Mesothelial cell of epicardium (in vitro differentiated cells): ENCODE data around the gene CHST11. TPM values are rescaled to one million over a fixed set of nuclear protein-coding genes. Genes with fewer than 3 reads are reported as not detected.

Source experiments
- DNase-seq, 2 experiments: peaks; one replicate each; pipeline ENCODE4 v3.0.0; 2021; ENCODE audit warnings: low spot score in 2 of 2; ENCODE audit not compliant: unreplicated experiment in 2 of 2
- H3K27ac Mint-ChIP-seq: 2 replicates; pipeline ENCODE4 v1.8.0; 2021; ENCODE audit warnings: mixed read lengths
- H3K27me3 Mint-ChIP-seq: 2 replicates; pipeline ENCODE4 v1.8.0; 2021; ENCODE audit warnings: low read depth, mixed read lengths
- H3K36me3 Mint-ChIP-seq: 2 replicates; pipeline ENCODE4 v1.8.0; 2021; ENCODE audit warnings: mixed read lengths
- H3K4me1 Mint-ChIP-seq: 2 replicates; pipeline ENCODE4 v1.8.0; 2021; ENCODE audit warnings: mixed read lengths
- H3K4me3 Mint-ChIP-seq: 2 replicates; pipeline ENCODE4 v1.8.0; 2021; ENCODE audit warnings: mild to moderate bottlenecking, moderate library complexity, mixed read lengths
- H3K9me3 Mint-ChIP-seq: 2 replicates; pipeline ENCODE4 v1.8.0; 2021; ENCODE audit warnings: mixed read lengths
- CTCF ChIP-seq: fragments of 200-600 bp; sonication (generic); IDR thresholded peaks from one replicate; pipeline ENCODE4 v1.5.0; 2021; ENCODE audit warnings: antibody characterized with exemption; ENCODE audit not compliant: unreplicated experiment
- total RNA-seq: library from RNA; stranded (reverse); gene quantifications from 3 replicates; pipeline ENCODE4 v1.2.1, GENCODE V29; 2021

CHST11 gene
- total RNA-seq, 1 donor from 2014 or later: 15.0 TPM

DNA sequence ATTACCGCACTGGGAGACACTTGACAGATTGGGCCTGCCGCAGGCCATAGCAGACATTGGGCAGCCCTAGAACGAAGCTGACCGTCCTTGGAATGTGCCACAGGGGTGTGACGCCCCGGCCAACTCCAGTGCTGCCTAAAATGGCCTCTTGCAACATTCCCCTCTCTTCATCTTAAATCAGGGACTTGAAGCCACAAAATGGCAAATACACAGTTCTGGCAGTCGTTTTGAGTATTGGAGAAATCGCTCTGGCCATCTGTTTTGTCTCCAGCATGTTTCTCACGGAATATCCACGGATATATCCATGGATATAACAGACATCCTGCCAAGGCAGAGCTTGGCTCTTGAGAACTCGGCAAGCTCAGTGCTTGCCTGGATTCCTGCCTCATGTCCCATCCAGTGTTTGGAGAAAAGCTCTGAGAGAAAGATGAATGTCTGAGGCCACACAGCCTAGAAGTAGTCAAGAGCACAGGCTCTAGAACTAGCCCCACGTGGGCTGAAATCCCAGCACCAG is 158.4 kb downstream of the CHST11 start:
- Mint-ChIP-seq H3K9me3 (peaks cover 3% of the 10 kb centered on the region), H3K4me1 (peaks cover 5% of the 10 kb centered on the region), H3K27me3 (peaks cover 64% of the 10 kb centered on the region), H3K4me3 (no peak overlapping the region), H3K36me3 (peaks cover 1% of the 10 kb centered on the region), H3K27ac (no peak overlapping the region)
- TF ChIP-seq CTCF: no peak
- DNase-seq: no peak

- Mint-ChIP-seq H3K4me1 (peaks cover 12% of the 10 kb centered on the region), H3K36me3 (no peaks in the 10 kb centered on the region), H3K27me3 (peaks cover 74% of the 10 kb centered on the region), H3K27ac (no peak overlapping the region), H3K4me3 (no peak overlapping the region), H3K9me3 (no peaks in the 10 kb centered on the region)
- no peak for DNase-seq
- no peak for TF ChIP-seq CTCF
Measured at GRCh38 chr12:104618691-104619090, 161.9 kb downstream of the CHST11 start.

DNA sequence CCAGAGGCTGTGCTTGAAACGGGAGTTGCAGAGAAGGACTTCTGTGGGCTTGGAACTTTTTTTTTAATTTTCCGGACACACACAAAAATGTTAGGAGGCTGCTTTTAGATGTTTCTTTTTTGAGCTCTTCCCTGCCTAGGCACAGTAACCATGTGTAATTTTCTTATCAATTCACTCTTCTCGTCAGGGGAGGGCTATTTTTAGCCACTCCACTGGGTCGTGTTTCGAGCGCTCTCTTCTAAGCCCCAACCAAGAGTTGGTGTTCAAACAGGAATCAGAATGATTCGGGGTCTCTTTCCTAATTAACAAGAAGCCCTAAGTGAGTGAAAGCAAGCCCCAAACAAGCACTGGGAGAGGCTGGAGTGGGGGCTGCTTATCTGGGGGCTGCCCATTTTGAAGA is 162.6 kb downstream of the CHST11 start:
- DNase-seq: no peak
- TF ChIP-seq CTCF: no peak
- Mint-ChIP-seq H3K27ac (no peak overlapping the region), H3K4me1 (peaks cover 18% of the 10 kb centered on the region), H3K27me3 (peaks cover 80% of the 10 kb centered on the region), H3K9me3 (no peaks in the 10 kb centered on the region), H3K36me3 (no peaks in the 10 kb centered on the region), H3K4me3 (no peak overlapping the region)

DNA sequence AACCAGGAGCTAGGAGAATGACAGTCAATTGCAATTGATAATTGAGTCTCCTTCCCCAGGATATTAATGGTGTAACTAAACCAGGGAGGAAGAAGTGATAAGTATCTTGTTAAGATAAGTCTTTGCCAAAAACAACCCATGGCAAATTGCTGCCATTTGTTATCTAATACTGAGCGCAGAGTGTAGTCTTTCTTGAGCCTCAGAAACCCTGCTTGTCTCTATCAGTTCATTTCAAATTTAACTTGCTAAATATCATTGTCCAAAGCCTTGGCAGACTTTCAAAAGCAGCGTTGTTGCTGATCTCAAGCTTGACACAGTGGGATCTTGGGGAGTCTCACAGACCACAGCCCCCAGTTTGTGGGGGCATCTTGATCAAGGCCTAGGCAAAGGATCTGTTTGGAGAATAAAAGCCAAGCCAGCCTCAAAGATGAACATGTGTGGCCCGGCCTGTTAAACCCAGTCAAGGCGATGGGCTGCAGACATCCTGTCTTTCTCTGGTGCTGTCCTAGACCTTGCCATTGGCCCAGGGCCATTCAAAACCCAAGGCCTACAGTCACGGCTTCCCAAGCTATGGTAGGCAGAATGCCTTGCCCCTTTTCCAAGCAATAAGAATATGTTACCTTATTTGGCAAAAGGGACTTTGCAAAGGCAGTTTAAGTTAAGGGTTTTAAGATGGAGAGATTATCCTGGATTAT is 164.2 kb downstream of the CHST11 start:
- DNase-seq: no peak
- H3K36me3 Mint-ChIP-seq: no peaks in the 10 kb centered on the region
- no peaks in the 10 kb centered on the region for H3K9me3 Mint-ChIP-seq

DNA sequence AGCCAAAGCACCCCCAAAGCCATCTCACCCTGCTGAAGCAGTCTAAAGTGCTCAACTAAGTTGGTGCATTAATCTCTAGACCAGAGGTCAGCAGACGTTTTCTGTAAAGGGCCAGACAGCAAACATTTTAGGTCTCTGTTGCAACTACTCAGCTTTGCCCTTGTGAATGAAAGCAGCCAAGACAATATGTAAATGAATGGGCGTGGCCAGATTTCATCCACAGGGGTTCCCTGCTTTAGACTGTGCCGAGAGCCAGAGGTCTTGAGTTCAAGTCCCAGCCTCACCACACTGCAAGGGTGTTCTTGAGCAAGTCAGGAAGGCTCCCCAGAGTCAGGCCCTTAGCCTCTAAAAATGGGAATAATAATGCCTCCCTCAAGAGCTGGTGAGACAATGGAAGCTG is 166.2 kb downstream of the CHST11 start:
- no peaks in the 10 kb centered on the region for H3K36me3 Mint-ChIP-seq
- no peak overlapping the region for H3K27ac Mint-ChIP-seq
- peaks cover 16% of the 10 kb centered on the region for H3K4me1 Mint-ChIP-seq
- H3K27me3 Mint-ChIP-seq: peaks cover 89% of the 10 kb centered on the region
- no peak for TF ChIP-seq CTCF
- H3K9me3 Mint-ChIP-seq: no peaks in the 10 kb centered on the region
- no peak overlapping the region for H3K4me3 Mint-ChIP-seq
- no peak for DNase-seq

More for the DNA sequence above, 164.2 kb downstream of the CHST11 start:
- Mint-ChIP-seq H3K4me3 (no peak overlapping the region), H3K27me3 (peaks cover 81% of the 10 kb centered on the region), H3K27ac (no peak overlapping the region), H3K4me1 (peaks cover 13% of the 10 kb centered on the region)
- no peak for TF ChIP-seq CTCF
